COLO829 (cell line): ENCODE data around the gene EPHB6.
A peak's percentile ranks its signal among the peaks of the same experiment; 100 is the strongest.

Experiments
- DNase-seq: peaks from one replicate; pipeline ENCODE4 v3.0.0; 2012; ENCODE audit warnings: low spot score

The EPHB6 gene

GRCh38 chr7:142864980-142865747 is 10.3 kb downstream of the EPHB6 start:
- DNase-seq = no peak

DNA sequence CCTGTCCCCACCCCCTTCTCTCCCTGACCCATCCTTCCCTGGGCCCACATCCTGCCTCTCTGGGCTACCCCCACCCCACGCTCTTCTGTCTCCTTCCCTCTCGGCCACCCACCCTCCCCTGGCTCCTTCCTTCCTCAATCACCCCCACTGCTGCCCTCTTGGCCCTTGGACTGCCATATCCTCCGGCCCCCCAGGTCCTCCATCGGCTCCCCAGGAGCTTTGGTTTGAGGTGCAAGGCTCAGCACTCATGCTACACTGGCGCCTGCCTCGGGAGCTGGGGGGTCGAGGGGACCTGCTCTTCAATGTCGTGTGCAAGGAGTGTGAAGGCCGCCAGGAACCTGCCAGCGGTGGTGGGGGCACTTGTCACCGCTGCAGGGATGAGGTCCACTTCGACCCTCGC is 10.9 kb downstream of the EPHB6 start:
- DNase-seq = no peak

- peak; percentile 75 for DNase-seq
Measured at GRCh38 chr7:142866361-142867096, 11.7 kb downstream of the EPHB6 start.

- DNase-seq = no peak
Measured at GRCh38 chr7:142867097-142867378, 12.2 kb downstream of the EPHB6 start.

GRCh38 chr7:142867398-142868187 is 12.7 kb downstream of the EPHB6 start:
- DNase-seq = no peak

- DNase-seq = no peak
Measured at GRCh38 chr7:142868188-142868985, 13.5 kb downstream of the EPHB6 start.

- DNase-seq = no peak
Measured at GRCh38 chr7:142868986-142869415, 14.1 kb downstream of the EPHB6 start.

DNA sequence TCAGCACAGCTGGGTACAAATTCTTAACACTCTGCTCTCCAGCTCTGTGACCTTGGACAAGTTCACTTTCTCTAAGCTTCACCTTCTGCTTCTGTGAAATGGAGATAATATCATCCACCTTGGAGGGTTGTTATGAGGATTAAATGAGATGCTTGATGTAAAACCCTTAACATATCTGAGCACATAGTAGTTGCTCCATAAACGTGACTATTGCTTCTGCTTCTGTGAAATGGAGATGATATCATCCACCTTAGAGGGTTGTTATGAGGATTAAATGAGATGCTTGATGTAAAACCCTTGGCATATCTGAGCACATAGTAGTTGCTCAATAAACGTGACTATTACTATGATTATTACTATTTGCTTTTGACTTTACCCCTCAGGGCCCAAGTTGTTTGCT is 14.6 kb downstream of the EPHB6 start:
- no peak for DNase-seq

DNA sequence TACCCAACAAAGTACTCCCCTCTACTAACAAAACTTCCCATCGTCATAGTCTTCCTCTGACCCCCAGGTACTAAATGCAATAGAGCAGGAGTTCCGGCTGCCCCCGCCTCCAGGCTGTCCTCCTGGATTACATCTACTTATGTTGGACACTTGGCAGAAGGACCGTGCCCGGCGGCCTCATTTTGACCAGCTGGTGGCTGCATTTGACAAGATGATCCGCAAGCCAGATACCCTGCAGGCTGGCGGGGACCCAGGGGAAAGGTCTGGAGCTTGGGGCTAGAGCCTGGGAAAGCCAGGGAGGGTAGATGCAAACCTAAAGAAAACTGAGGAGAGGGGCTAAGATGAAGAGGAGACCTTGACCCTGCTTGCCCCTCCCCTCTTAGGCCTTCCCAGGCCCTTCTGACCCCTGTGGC is 15.3 kb downstream of the EPHB6 start:
- DNase-seq = no peak

DNA sequence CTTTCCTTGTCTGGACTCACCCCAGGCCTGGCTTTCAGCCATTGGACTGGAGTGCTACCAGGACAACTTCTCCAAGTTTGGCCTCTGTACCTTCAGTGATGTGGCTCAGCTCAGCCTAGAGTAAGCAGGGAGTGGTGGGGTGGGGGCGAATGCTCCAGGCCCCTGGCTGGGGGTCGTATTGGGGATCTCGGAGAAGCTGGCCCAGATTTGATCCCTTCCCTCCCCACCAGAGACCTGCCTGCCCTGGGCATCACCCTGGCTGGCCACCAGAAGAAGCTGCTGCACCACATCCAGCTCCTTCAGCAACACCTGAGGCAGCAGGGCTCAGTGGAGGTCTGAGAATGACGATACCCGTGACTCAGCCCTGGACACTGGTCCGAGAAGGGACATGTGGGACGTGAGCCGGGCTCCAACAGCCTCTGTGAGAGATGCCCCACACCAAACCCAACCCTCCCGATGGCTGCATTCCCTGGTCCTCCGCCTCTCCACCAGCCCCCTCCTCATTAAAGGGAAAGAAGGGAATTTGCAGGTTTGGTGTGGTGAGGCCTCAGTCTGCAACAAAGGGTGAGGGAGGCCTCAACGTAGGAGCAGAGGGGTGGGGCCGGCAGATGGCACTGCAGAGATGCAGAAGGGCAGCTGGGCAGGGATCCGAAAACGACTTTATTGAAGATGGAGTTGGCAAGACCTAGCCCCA is 15.8 kb downstream of the EPHB6 start:
- DNase-seq = no peak

- DNase-seq = no peak
Measured at GRCh38 chr7:142871260-142872105, 16.6 kb downstream of the EPHB6 start.

DNA sequence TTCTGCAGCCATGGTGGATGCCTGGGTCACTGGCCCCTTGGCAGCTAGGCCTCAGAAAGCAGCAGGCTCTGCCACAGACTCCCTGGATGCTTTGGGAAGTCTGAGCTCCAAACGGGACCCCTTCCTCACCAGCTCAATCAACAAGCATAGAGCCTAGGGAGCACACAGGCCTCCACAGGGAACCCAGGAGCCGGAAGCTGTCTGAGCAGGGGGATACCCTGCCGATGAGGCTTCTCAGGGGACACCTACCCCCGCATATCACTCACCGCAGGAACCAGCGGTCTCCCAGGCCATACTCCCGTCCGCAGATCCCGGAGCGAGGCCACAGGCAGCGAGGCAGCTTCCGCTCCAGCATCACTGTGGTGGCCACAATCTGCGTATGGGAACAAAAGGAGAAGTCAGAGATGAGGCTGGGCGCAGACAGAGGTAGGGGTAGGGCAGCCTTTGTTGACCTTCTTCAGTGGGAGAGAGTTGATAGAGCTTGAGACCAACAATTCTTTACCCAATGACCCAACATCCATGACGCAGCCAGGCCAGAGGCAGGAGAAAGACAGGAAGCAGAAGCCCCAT is 17.3 kb downstream of the EPHB6 start:
- no peak for DNase-seq

DNA sequence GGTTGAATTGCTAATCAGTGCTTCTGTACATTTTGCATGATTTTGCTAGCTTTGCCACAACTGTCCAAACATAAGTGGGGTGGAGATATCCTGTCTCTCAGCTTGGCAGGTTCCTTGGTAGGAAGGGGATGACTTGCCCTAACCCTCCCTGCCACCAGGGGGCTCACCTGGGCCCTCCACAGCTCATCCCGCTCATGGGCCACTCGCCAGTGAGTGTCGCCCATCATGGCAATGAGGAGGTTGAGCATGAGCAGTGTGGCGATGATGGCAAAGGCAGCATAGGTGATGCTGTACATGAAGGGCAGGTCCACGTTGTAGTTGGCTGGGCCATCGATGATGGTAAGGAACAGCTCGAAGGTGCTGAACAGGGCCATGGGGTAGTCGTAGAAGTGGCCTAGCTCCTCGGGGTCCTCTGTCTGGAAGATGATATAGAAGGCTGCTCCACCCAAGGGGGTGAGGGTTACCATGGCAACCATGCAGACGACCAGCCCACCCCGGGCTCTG is 18.5 kb downstream of the EPHB6 start:
- DNase-seq = peak; percentile 67

GRCh38 chr7:142873871-142874270 is 19.0 kb downstream of the EPHB6 start:
- no peak for DNase-seq

- no peak for DNase-seq
Measured at GRCh38 chr7:142874409-142874808, 19.5 kb downstream of the EPHB6 start.

- no peak for DNase-seq
Measured at GRCh38 chr7:142874837-142875236, 20.0 kb downstream of the EPHB6 start.

GRCh38 chr7:142875456-142875855 is 20.6 kb downstream of the EPHB6 start:
- DNase-seq = no peak

GRCh38 chr7:142876236-142876960 is 21.5 kb downstream of the EPHB6 start:
- DNase-seq = no peak
